HCT116 (cell line): ENCODE measurements around the gene BCO1. TPM values are rescaled to one million over a fixed set of nuclear protein-coding genes. Genes with fewer than 3 reads are reported as not detected.

Experiments used
- ATAC-seq: fragments of 200-7000 bp; cut with Tn5 transposase; 2 replicates; pipeline ENCODE4 v1.9.1; 2020; ENCODE audit warnings: mild to moderate bottlenecking, moderate library complexity
- BruUV-seq: library from RNA; stranded (reverse); fragments of 400-500 nt; replicated peaks from 2 replicates; lab custom pipeline; 2021; lab: Mats Ljungman, UMichigan
- CTCF ChIA-PET: fragments of 300-600 bp; sonication (Branson Sonifier 250); formaldehyde crosslinking; loops from one replicate; lab custom pipeline; 2021; ENCODE audit warnings: antibody characterized with exemption; lab: Charles Lee
- POLR2A ChIA-PET: fragments of 300-600, 350-600 bp; sonication (Branson Sonifier 250); formaldehyde crosslinking; loops from one replicate; lab custom pipeline; 2021; ENCODE audit warnings: antibody characterized with exemption; lab: Charles Lee
- RAD21 ChIA-PET, 2 experiments: fragments of 300-600 bp; sonication (Branson Sonifier 250); formaldehyde crosslinking; loops; one replicate each; lab custom pipeline; 2023; ENCODE audit warnings: low total read pairs in 2 of 2; ENCODE audit not compliant: uncharacterized antibody in 2 of 2, unreplicated experiment in 2 of 2, low non-redundant PET in 1 of 2; lab: Charles Lee
- DNase-seq: peaks from one replicate; pipeline ENCODE4 v3.0.0-alpha.2; 2010; ENCODE audit warnings: low read depth, low spot score
- H2AFZ ChIP-seq: fragments of 200-600 bp; shearing (Covaris generic), sonication (generic); 2 replicates; pipeline ENCODE4 v1.6.1; 2017; ENCODE audit warnings: low read depth, mixed run types, mixed read lengths, antibody characterized with exemption, low read length; ENCODE audit not compliant: poor library complexity, severe bottlenecking
- H3K27ac ChIP-seq: 2 replicates; pipeline ENCODE4 v1.5.1; 2012; ENCODE audit warnings: low read depth, low read length
- H3K27me3 ChIP-seq: fragments of 200-600 bp; sonication (generic); 2 replicates; pipeline ENCODE4 v1.6.1; 2016; ENCODE audit warnings: mixed run types, low read length, mixed read lengths; ENCODE audit not compliant: insufficient read depth
- H3K36me3 ChIP-seq, 2 experiments: fragments of 200-500 bp in 1 of 2; fragments of 200-600 bp in 1 of 2; sonication (Bioruptor generic) in 1 of 2; sonication (generic) in 1 of 2; 2 replicates each; pipeline versions ENCODE4 v1.5.1 to v1.6.1; 2014 to 2016; ENCODE audit warnings: low read length in 2 of 2, inconsistent platforms in 1 of 2, mixed read lengths in 1 of 2, mixed run types in 1 of 2; ENCODE audit not compliant: insufficient read depth in 2 of 2, control insufficient read depth in 1 of 2
- H3K4me1 ChIP-seq, 2 experiments: fragments of 200-600 bp in 1 of 2; sonication (generic) in 1 of 2; 2 replicates each; pipeline versions ENCODE4 v1.5.1 to v1.6.1; 2012 to 2017; ENCODE audit warnings: low read length in 2 of 2, inconsistent platforms in 1 of 2, mild to moderate bottlenecking in 1 of 2, mixed read lengths in 1 of 2, mixed run types in 1 of 2, moderate library complexity in 1 of 2; ENCODE audit not compliant: insufficient read depth in 2 of 2, control insufficient read depth in 1 of 2
- H3K4me2 ChIP-seq: fragments of 200-600 bp; sonication (generic); 2 replicates; pipeline ENCODE4 v1.6.1; 2017; ENCODE audit warnings: mixed run types, low read length, mixed read lengths
- H3K4me3 ChIP-seq, 2 experiments: fragments of 200-600 bp in 1 of 2; sonication (generic) in 1 of 2; replicated peaks in 1 of 2; 2 replicates each; pipeline ENCODE4 v1.5.1; 2011 to 2016; ENCODE audit warnings: low read length in 2 of 2, control low read depth in 1 of 2, low read depth in 1 of 2, mild to moderate bottlenecking in 1 of 2, mixed read lengths in 1 of 2, mixed run types in 1 of 2
- H3K79me2 ChIP-seq: fragments of 200-600 bp; sonication (generic); 2 replicates; pipeline ENCODE4 v1.6.1; 2017; ENCODE audit warnings: mild to moderate bottlenecking, mixed run types, low read length, moderate library complexity, mixed read lengths; ENCODE audit not compliant: insufficient read depth
- H3K9ac ChIP-seq: fragments of 200-600 bp; sonication (generic); 2 replicates; pipeline ENCODE4 v1.6.1; 2016; ENCODE audit warnings: low read length, mixed read lengths
- H3K9me2 ChIP-seq: fragments of 200-600 bp; sonication (generic), shearing (Covaris generic); 2 replicates; pipeline ENCODE4 v1.6.1; 2017; ENCODE audit warnings: mixed run types, mild to moderate bottlenecking, moderate library complexity; ENCODE audit not compliant: insufficient read depth
- H3K9me3 ChIP-seq, 2 experiments: fragments of 200-500 bp in 1 of 2; fragments of 200-600 bp in 1 of 2; sonication (Bioruptor generic) in 1 of 2; sonication (generic) in 1 of 2; 2 replicates each; pipeline ENCODE4 v1.6.1; 2014 to 2017; ENCODE audit warnings: low read length in 2 of 2, mixed read lengths in 2 of 2, inconsistent platforms in 1 of 2, low read depth in 1 of 2, mild to moderate bottlenecking in 1 of 2, mixed run types in 1 of 2, moderate library complexity in 1 of 2; ENCODE audit not compliant: control insufficient read depth in 1 of 2, insufficient read depth in 1 of 2
- H4K20me1 ChIP-seq: fragments of 200-600 bp; sonication (generic), shearing (Covaris generic); 2 replicates; pipeline ENCODE4 v1.6.1; 2017; ENCODE audit warnings: mixed run types, mild to moderate bottlenecking, moderate library complexity; ENCODE audit not compliant: insufficient read depth
- CBX3 ChIP-seq: IDR thresholded peaks from 2 replicates; pipeline ENCODE4 v1.6.1; 2012; ENCODE audit warnings: low read depth
- EGR1 ChIP-seq: IDR thresholded peaks from 2 replicates; pipeline ENCODE4 v1.6.1; 2012; ENCODE audit warnings: low read depth
- EZH2phosphoT487 ChIP-seq: fragments of 200-600 bp; IDR thresholded peaks from 2 replicates; pipeline ENCODE4 v1.6.1; 2018; ENCODE audit warnings: antibody characterized with exemption, borderline replicate concordance
- FOSL1 ChIP-seq: IDR thresholded peaks from 2 replicates; pipeline ENCODE4 v1.6.1; 2012; ENCODE audit warnings: low read depth
- JUND ChIP-seq: IDR thresholded peaks from 2 replicates; pipeline ENCODE4 v1.6.1; 2012
- SIN3A ChIP-seq: IDR thresholded peaks from 2 replicates; pipeline ENCODE4 v1.6.1; 2012; ENCODE audit warnings: low read depth
- TCF7L2 ChIP-seq: IDR thresholded peaks from 2 replicates; pipeline ENCODE4 v1.7.0; 2011; ENCODE audit warnings: borderline replicate concordance, inconsistent platforms; ENCODE audit not compliant: insufficient read depth, insufficient read length; ENCODE audit errors: extremely low read depth
- ZNF274 ChIP-seq: fragments of 200-500 bp; sonication (Bioruptor generic); IDR thresholded peaks from 2 replicates; pipeline ENCODE4 v1.6.1; 2014; ENCODE audit warnings: mild to moderate bottlenecking, low read depth, low read length, inconsistent platforms
- intact Hi-C: fragments of 100-400 bp; cut with micrococcal nuclease; formaldehyde crosslinking; loops from 2 replicates; pipeline ENCODE4 v1.10.0; 2022
- total RNA-seq: library from RNA; stranded (reverse); gene quantifications from one replicate; pipeline ENCODE4 v1.2.1, GENCODE V29; 2021; ENCODE audit not compliant: unreplicated experiment

BCO1 gene
- total RNA-seq, 1 experiment from 2014 or later = not detected

DNA sequence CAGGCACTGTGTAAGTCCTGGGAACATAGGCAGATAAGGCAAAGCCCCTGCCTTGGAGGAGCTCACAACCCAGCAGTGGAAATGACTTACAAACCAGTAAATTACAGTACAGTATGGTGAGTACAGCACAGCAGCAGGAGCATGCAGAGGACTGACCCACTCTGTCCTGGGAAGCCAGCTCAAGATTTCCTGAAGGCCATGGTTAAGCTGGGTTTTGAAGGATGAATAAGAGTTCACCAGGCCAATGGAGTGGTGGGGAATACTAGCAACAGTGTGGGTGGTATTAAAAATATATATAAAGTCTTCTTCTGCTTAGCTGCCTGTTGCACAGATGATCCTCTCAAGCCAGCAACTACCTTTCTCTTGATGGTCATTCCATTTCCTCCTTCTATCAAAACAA lies 73.3 kb downstream of the BCO1 start:
- DNase-seq (no peak), ATAC-seq (no peak)
- ChIA-PET RAD21 (no interaction called here), POLR2A (no interaction called here), CTCF (no interaction called here)
- no peak for TF ChIP-seq SIN3A
- H3K27ac ChIP-seq = no peak overlapping the region
- H3K27me3 ChIP-seq = no peaks in the 10 kb centered on the region
- peaks cover 6 to 18% of the 10 kb centered on the region in 2 experiments; a peak in 3 of 4 replicates for H3K4me1 ChIP-seq
- H3K9me3 ChIP-seq = no peaks in the 10 kb centered on the region
- H3K36me3 ChIP-seq = no peaks in the 10 kb centered on the region
- no peak overlapping the region for H3K4me2 ChIP-seq
- no peaks in the 10 kb centered on the region for H3K9me2 ChIP-seq
- no peak overlapping the region for H2AFZ ChIP-seq
- intact Hi-C loops = loop anchor here (5.0 kb wide), 2 partner anchors 169 to 214 kb away; partner anchors contain the start of gene GCSH
- H3K9ac ChIP-seq = no peak overlapping the region
- no TSS peak for BruUV-seq
- no peak overlapping the region for H3K4me3 ChIP-seq
- H3K79me2 ChIP-seq = peaks cover 30% of the 10 kb centered on the region
- H4K20me1 ChIP-seq = peaks cover 5% of the 10 kb centered on the region; the same call in 1 of the 2 replicates

DNA sequence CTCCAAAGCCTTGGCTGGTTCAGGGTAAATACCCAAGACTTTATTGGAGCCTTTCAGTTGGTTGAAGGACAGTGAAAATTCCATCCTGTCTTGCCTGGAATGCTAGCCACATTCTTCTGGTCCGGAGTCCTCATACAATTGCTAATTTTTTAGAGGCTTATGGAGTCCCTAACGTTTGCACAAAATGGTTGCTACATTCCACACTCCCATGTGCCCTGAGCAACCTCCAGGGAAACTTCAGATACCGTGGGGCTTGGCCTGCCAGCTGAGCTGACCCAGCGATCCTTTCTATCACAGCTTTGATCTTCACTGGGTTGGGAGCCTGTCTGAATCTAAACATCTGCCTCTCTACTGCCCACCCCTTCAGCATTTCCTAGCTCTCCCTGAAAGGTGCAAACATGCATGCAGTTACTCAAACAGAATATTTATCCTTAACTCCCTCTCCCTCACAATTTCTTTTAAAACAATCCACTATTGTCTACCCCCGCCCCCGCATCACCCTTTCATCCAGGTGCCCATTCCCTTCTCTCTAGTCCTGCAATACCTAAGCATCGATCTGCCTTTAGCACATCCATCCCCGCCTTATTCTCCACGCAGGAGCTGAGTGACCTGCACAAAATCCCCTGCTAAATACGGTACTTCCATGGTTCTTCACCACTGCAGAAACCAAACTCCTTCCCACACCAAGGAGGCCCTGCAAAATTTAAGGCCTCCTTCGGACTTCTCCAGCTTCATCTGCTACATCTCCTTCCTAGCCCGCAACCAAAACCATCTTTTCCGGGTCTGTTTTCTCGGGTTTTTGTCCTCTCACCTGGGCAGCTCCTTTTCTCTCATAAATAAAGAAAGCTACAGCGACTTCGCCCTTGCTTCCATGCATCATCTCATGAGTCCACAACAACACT lies 75.5 kb downstream of the BCO1 start:
- peak overlapping the region; percentile 83 for H3K4me2 ChIP-seq
- intact Hi-C loops = loop anchor here (5.0 kb wide), 2 partner anchors 172 to 217 kb away; partner anchors contain the start of gene GCSH
- POLR2A ChIA-PET = interaction anchor here (0.9 to 1.0 kb wide), 2 partner anchors 9 to 276 kb away, joined by 3 to 4 read pairs; no protein-coding TSS in a partner anchor
- H3K79me2 ChIP-seq = peaks cover 51% of the 10 kb centered on the region
- BruUV-seq = TSS peak; percentile 85
- H4K20me1 ChIP-seq = peaks cover 15% of the 10 kb centered on the region; the same call in 1 of the 2 replicates
- peak overlapping the region; percentile 69 to 92 for H3K4me3 ChIP-seq
- no peaks in the 10 kb centered on the region for H3K36me3 ChIP-seq
- no peaks in the 10 kb centered on the region for H3K9me3 ChIP-seq
- RAD21 ChIA-PET = no interaction called here
- CTCF ChIA-PET = interaction anchor here (1.0 to 1.5 kb wide), 3 partner anchors 28 to 416 kb away, joined by 3 to 5 read pairs (median 4); no protein-coding TSS in a partner anchor
- peaks cover 12 to 28% of the 10 kb centered on the region in 2 experiments for H3K4me1 ChIP-seq
- no peaks in the 10 kb centered on the region for H3K27me3 ChIP-seq
- TF ChIP-seq EGR1 (no peak), ZNF274 (no peak), CBX3 (no peak), FOSL1 (no peak), JUND (no peak), EZH2phosphoT487 (no peak), TCF7L2 (no peak)
- ATAC-seq = no peak
- H3K9me2 ChIP-seq = no peaks in the 10 kb centered on the region
- peak overlapping the region; percentile 73 for H3K9ac ChIP-seq
- H2AFZ ChIP-seq = no peak overlapping the region
- H3K27ac ChIP-seq = peak overlapping the region; percentile 78
- DNase-seq = no peak
